NCI-H2171 treated with DMSO at 0.1 percent for 48 hours (cell line): Measurements from ENCODE around the gene STT3A.
A peak's percentile ranks its signal among the peaks of the same experiment; 100 is the strongest.
"Not testable (repeated sequence)": the region's sequence is repeated elsewhere in the genome, so short reads cannot be mapped to it uniquely, and the experiment has no call there.

ENCODE experiments used
- DNase-seq: peaks from one replicate; lab custom pipeline; 2025; lab: John Stamatoyannopoulos, UW

Gene STT3A

GRCh38 chr11:125592305-125593113 is at the start of gene STT3A:
STT3A (plus strand) TSS chr11:125592852; CDS start chr11:125595916, 3,064 bp downstream.
- peak; percentile 96 for DNase-seq

DNA sequence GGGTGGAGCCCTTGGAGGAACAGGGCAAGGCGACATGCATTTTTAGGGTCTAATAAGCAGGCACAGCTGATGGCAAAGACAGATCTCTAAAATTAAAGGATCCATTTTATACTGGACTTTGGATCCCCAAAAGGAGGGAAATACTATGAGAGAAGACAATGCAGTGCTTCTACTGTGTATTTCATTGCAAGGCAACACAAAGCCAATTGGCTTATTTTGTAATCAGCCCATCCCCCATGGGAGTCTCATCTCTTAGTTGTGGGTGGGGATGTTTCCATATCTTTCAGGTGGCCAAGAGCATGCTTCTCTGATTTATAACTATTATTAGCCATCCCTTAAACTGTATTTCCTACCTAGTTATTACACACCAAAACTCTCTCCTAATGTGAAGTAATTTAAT is 41.9 kb upstream of the STT3A start:
- DNase-seq, result no peak

DNA sequence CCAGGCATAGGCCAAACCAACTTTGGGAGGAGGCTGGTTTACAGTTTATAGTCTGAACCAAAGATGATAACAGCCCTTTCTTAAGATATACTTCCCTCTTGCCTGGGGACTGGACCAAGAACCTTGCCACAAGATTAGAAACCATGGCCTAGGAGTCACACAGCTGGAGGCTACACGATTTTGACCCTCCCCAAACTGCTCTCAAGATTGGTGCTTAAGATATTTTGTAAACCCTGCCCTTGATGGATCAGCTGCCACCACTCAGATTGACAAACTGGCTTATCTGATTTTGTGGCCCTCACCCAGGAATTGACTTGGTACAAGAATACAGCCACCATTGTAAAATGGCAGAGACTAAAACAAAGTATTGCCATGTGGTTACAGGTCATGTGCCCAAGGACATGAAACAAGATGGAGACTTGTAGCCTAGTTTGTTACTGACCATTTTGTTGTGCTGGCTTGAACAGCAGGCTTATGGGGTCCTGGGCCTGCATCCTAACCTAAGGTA is 40.8 kb upstream of the STT3A start:
- DNase-seq, result no peak

GRCh38 chr11:125552927-125553326 is 39.7 kb upstream of the STT3A start:
- DNase-seq, result no peak

GRCh38 chr11:125553357-125553756 is 39.3 kb upstream of the STT3A start:
- DNase-seq, result no peak

- DNase-seq, result no peak
Observed at GRCh38 chr11:125554038-125554437, 38.6 kb upstream of the STT3A start.

GRCh38 chr11:125559888-125560287 is 32.8 kb upstream of the STT3A start:
- no peak for DNase-seq

- DNase-seq, result no peak
Observed at GRCh38 chr11:125561924-125562323, 30.7 kb upstream of the STT3A start.

GRCh38 chr11:125562430-125562829 is 30.2 kb upstream of the STT3A start:
- DNase-seq, result no peak

DNA sequence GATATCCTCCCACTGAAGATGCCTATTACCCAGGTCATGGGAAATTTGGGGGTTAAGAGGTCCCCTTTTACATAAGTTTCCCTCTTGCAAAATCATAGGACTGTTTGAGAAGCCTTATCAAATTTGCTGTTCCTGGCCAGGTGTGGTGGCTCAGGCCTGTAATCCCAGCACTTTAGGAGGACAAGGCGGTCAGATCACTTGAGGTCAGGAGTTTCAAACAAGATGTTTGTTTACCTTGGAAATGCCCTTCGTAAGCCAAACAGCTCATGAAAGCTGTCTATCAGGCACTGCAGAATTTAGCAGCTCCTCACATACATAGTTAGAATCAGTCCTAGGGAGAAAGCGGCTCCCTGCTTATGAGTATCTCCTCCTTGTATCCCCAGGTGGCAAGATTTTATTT is 28.3 kb upstream of the STT3A start:
- no peak for DNase-seq

DNA sequence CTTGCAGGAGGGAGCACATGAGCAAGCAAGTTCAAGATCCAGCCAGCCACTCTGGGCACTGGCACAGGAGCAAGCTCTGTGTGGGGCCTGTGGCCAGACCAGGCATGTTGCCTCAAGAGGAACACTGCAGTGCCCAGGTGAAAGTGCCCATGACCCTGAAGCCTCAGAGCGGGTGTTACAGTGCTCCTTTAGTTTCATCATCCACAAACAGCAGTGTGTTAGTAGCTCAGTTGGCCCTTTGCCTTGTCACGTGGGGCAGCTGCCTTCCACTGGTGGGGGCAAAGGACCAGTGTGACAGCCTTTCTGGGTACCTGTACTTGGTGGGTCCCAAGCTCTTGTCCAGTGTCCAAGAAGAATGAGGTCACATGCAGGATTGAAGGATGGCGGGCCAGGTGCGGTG is 26.4 kb upstream of the STT3A start:
- no peak for DNase-seq

GRCh38 chr11:125568970-125569914 is 23.4 kb upstream of the STT3A start, which contains the start of gene EI24:
EI24 (plus strand) TSS chr11:125569477; CDS start chr11:125572528, 3,051 bp downstream.
- peak; percentile 75 for DNase-seq

GRCh38 chr11:125569915-125570621 is 22.6 kb upstream of the STT3A start:
- DNase-seq, result peak; percentile 60

DNA sequence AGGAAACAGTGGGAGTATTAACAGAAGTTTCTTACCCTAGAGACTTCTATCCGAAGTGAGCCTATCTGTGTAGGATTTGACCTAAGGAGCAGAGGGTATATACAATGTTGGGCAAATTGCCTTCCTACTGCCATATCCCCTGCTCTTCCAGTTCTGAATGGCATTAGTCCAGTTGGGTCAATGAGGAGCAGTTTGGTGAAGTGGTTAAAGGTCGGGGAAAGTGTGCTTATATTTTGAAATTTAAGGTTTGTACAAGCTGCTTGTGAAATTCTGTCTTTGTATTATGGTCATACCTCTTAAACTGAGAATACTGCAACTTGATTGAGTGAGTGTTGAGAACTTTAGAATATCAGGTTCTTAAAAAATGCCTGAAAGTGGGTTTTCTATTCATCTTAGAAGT is 21.7 kb upstream of the STT3A start:
- DNase-seq, result no peak

- no peak for DNase-seq
Observed at GRCh38 chr11:125572916-125573315, 19.7 kb upstream of the STT3A start.

DNA sequence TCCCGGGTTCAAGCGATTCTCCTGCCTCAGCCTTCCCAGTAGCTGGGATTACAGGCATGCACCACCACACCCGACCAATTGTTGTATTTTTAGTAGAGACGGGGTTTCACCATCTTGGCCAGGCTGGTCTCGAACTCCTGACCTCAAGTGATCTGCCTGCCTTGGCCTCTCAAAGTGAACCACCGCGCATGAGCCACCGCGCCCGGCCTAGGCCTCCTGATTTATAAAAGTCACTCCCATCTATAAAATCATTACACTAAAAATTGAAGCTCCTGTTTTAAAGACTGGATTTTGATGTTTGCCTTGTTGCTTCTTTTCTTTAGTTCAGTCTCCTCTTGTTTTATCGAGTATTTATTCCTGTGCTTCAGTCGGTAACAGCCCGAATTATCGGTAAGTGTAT is 15.5 kb upstream of the STT3A start:
- not testable (repeated sequence) for DNase-seq

DNA sequence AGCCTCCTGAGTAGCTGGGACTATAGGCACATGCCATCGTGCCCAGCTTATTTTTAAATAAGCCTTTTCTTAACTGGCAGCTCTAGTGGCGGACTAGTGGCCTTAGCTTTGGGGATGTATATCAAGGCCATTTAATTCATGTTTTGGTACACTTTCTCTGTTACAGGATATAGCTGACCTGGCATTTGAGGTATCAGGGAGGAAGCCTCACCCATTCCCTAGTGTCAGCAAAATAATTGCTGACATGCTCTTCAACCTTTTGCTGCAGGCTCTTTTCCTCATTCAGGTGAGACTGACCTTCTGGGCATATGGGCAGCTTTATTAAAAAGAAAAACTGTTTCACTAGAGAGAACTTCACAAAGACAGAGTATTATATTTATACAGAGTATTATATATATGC is 13.9 kb upstream of the STT3A start:
- no peak for DNase-seq

GRCh38 chr11:125579811-125580210 is 12.8 kb upstream of the STT3A start:
- DNase-seq, result no peak

- no peak for DNase-seq
Observed at GRCh38 chr11:125583496-125583895, 9.2 kb upstream of the STT3A start.

- no peak for DNase-seq
Observed at GRCh38 chr11:125585487-125585886, 7.2 kb upstream of the STT3A start.

GRCh38 chr11:125586623-125587022 is 6.0 kb upstream of the STT3A start:
- DNase-seq, result no peak

DNA sequence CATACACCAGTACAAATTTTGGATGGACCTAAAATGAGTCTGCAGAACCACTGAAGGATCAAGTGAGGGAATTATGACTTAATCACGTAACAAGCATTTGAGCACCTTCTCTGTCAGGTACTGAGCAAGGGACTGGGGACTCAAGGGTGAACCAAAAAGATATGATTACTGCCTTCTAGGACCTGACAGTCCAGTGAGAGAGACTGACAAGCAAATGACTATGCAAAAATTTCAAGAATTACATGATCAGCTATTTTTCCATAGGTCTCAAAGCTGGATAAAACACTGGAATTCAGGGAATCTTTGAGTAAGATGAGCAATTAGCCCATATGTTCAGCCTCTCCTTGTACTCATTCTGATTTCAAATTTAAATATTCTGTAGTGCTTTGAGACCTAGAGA is 5.2 kb upstream of the STT3A start:
- no peak for DNase-seq
